ENCODE data around the gene SLC27A4.

Gene SLC27A4

DNA sequence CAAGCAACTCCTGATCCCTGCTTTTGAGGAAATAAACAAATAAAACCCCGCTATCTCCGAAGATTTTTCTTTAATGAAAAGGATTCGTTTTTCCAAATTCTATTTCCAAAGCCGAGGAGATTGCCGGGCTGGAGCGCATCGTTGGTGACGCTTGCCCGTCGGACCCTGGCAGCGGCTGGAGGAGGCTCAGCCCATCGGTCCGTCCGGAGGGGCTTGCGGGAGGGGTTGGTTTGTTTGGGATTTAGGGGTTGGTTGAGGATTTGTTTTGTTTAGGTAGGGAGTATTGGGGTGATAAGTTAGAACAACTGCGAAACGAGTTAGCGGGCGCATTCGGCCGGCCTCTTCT is 51.6 kb downstream of the SLC27A4 start:
- no peak for DNase-seq (ENCODE audit: low read depth)

DNA sequence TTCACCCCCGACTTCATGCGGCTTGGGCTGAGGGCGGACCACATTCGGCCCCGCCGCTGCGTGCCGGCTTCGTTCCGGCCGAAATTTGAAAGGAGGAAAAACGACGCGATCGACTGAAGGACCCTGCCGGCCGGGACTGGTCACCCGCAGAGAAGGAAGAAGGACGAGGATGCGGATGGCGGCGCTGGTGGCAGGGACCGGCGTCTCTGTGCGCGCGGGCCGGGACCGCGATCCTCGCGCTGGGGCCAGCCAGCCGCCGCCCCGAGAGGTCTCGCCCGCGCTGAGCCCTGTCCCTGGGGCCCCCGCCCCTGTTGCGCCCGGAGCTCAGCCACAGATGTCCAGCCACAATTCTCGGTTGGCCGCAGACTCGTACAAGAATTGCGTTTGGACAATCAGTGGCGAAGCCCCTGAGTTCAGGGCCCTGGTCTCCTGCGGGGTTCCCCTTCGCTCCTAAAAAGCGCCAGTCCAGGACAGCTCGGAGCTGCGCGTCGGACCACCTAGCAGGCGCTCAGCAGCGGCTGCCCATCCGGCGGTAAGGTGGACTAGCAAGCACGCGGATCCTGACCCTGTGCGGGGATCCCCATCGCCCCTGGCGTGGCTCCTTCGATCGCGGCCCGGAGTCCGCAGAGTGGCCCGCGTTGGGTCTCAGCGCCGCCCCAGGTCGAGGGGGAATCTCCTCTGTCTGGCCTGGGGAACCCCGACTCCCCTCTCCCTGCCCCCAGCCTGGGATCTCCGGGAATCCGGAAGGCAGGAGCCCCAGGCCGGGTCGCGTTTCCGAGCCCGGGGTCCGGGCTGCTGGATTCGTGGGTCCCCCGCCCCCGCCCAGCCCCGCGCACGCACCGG is 52.2 kb downstream of the SLC27A4 start:
- DNase-seq (ENCODE audit: low read depth), result no peak

DNA sequence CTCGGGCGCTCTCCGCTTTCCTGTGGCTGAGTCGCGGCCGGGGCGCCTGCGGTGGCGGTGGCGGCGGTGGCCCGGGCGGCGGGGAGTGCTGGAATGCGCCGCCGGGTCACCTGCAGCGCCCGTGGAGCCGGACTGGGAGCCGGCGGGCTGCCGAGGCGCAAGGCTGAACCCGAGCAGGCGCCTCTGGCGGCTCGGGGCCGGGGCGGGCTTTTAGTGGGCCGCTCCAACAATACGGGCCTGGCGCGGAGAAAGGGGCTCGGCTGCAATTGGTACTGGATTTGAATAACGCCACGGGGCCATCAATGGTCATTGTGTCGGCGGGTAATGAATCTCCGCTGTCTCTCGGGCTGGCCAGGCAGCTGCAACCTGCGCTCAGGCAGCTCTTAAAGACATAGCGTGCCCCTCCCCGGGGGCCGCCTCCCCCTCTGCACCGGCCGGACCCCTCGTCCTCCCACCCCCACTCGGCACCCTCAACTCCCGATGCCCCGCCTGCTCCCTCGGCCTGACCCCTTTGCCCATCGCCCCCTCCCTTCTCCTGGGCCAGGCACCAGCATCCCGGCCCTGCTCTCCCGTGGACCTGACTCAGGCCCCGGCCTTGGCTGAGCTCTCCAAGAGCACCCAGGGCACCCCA is 52.9 kb downstream of the SLC27A4 start:
- no peak for DNase-seq (ENCODE audit: low read depth)

DNA sequence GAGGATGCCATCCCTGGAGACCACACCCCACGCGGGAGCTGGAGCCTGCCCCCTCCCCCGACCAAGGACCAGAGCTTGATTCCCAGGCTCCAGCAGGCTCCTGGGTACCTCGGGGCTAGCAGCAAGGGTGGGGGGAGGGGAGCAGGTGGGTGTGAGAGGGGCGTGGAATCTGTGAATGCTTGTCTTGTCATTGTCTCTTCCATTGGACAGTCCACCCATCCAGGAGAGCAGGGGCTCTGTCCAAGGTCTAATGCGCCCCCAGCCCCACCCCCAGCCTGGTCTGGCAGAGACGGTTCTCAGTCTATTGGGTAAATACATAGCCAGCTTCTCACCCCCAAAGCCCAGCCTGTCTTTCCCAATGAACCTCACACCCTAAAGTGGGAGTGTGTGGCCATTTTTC is 53.6 kb downstream of the SLC27A4 start:
- no peak for DNase-seq (ENCODE audit: low read depth)

DNA sequence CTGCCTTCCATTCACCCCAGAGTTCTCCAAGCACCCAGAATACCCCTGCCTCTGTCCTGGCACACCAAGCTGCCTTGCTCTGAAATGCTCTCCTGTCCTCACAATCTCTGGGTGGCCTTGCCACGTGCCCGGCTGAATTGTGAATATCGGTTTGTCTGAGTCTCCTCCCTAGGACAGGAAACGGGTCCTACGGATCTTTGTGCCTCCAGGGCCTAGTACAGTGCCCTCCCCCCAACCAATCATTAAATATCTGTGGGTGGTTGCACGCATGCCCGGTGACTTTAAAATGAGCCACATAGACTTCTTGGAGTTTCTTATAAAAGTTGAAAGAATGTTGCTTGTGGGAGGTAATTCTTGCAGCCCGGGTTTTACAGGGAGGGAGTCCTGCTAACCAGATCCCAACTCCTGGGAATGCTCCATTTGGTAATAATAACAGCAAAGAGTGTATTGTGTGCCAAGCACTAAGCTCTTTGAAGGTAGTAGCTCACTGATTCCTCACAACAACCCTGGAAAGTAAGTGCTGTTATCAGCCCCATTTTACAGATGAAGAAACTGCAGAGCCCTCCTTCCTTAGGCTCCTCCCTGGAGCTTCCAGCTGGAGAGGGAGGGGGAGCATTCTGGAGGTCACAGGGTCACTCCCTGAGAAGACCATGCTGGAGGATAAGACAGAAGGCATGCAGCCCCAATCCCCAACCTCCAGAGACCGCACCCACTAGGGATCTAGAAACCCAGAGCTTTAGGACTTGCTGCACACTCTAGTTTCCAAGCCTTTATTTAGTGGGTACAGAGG is 54.2 kb downstream of the SLC27A4 start:
- DNase-seq (ENCODE audit: low read depth), result no peak

DNA sequence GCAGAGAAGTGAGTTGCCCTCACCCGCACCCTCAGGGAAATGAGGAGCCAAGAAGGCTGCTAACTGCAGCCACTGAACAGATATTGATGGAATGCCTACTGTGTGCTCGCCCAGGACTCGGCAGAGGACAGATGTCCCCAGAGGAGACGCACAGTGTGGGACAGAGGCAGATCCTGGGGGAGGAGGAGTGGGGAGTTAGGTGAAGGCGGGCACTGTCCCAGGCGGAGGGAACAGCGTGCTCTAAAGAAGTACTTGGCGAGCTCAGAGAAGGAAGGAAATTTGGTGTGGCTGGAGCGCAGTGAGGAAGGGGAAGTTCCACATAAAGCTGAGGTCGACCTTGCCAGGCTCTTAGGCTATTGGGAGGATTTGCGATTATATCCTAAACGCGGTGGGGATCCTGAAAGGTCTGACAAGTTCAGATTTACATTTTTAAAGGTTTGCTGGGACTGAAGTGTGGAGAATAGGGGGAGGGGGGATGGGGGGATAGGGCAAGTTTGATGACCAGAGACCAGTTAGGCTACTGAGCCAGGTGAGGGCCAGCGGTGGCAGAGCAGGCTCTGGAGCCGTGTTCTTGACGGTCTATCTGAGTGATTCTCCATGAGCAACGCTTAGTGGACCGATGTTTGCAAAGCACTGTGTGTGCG is 56.8 kb downstream of the SLC27A4 start:
- no peak for DNase-seq (ENCODE audit: low read depth)

DNA sequence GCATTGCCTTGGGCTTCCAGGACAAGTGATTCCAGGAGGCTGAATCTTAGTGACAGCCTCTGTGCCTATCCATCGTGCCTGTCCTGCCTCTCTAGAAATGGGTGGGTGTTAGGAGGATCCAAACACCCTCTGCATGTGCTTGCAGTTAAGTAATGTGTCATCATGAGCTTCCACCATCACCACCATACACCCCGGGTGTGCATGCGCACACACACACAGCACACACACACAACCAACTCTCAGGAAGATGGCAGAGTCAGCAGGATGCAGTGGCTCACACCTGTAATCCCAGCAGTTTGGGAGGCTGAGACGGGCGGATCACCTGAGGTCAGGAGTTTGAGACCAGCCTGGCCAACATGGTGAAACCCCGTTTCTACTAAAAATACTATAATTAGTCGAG is 57.5 kb downstream of the SLC27A4 start:
- no peak for DNase-seq (ENCODE audit: low read depth)

DNA sequence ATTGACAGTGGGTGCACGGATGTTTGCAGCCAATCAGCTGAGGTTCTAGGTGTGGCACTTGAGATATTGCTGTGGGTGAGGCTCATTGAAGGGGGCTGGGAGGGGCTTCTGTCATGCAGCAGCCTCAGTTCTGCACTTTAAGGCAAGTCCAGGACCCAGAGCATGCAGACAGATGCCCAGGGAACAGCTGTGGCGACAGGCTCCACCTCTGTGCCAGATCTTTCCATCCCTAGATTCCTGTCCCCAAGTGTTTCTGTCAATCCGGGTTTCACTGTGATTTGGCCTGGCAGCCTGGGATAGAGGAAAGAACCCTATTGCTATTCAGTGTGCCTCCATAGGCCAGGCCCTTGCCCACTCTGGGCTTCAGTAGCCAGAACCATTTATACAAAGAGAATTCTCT is 59.5 kb downstream of the SLC27A4 start:
- DNase-seq (ENCODE audit: low read depth), result no peak

DNA sequence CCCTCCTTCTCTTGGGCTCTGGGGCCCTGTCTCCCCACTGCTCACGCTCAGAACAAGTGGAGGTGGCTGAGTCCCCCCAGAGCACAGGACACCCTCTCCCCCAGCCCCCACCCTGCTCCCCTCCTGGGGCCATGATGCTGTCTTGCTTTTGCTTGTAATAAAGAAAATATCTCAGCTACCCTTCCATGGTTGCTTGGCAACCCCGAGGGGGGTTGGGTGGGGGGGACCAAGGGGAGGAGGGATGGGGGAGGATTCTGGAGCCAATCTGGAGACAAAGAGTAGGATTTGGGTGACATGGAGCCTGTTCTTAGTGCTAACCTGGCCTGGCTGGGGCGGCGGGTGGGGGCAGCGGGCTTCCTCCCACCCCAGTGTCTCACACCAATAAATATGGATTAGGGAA is 64.2 kb downstream of the SLC27A4 start:
- DNase-seq (ENCODE audit: low read depth), result no peak

DNA sequence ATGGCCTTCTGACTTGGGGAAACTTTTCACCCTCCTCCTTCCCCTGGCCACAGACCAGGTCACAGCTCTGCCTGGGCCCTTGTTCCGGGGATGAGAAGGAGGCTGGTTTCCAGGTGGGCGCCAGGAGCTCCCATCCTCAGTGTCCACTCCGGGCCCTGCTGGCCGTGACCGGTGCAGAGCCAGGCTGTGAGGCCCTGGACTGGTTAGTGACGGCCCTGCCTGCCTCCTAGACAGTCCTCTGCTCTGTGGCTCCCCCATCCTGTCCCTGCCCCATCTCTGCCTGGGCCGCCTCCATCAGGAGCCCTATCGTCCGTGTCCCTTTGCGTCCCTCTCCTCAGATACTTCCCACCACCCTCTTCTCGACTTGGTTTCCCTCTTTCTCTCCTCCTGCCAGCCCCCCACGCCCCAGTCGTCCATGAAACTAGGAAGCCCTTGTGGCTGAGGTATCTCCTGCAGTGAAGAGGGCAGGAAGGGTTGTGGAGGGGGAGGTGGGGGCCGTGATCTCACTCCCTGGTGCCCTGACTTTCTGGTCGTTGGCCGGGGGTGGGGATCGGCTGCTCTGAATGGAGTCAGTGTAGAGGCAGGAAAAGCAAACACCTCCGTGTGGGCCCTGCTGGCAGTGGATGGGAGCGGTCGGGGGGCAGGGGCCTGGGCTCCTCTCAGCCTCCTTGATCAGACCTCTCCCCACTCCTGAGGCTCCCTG is 64.9 kb downstream of the SLC27A4 start:
- no peak for DNase-seq (ENCODE audit: low read depth)

DNA sequence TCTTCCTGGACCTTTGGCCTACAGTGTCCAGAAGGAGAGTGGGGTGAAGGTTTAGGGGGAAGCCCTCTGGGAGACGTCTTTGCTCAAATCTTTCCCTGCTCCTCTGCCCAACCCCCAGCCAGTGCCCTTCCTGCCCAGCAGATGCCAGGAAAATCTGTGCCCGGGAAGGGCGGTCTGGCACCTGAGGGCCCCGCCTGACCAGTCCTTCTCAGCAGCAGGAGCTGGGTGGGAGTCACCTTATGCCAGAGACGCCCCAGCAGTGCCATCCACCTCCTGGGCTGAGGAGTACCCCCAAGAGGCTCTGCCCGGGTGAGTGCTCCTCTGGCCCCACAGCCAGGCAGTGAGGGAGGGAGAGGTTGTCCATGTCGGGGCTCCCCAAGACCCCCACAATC is 65.4 kb downstream of the SLC27A4 start:
- DNase-seq (ENCODE audit: low read depth), result no peak

DNA sequence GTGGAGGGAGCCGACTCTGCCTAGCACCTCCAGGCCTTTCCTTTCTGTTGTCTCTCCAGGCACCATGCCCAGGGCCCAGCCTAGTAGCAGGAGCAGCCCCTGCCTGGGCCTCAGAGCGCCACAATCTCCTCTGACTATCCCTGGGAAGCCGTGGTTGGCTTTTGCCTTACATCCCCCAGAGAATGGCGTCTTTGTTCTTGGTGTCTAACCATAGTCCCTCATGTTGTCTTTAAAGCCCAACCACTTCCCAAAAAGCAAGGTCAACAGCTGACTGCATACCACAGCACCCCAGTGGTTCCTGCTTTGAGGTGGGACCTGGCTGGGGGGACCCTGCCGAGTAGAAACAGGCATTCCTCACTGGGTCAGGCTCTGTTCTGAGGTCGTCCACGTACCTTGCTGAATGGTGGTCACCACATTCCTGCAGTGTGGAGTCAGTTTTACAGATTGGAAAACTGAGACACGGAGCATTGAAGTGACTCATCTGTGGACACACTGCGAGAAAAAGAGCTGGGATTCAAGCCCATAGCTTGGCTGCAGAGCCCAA is 66.6 kb downstream of the SLC27A4 start:
- DNase-seq (ENCODE audit: low read depth), result peak; percentile 47

DNA sequence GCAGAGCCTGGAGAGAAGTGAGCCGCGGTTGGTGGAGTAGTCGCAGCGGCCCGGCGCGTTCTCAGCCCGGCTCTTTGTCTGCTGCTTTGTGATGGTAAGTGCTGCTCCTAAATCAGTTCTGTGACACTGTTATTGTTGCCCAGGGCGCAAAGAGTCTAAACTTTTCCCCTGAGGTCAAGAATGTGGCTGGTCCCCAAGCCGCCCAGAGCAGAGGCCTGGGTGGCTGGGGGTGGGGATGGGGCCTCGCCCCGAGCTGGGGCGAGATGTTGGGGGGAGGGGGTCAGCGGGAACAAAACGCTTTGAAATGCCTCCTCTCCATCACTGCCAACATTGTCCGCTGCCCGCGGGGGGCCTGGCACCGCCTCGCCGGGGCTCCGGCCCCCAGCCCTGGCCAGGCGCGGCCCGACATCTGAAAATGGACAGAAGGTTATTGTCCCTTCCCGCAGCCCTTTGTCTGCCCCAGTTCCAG is 68.7 kb downstream of the SLC27A4 start:
- DNase-seq (ENCODE audit: low read depth), result no peak

DNA sequence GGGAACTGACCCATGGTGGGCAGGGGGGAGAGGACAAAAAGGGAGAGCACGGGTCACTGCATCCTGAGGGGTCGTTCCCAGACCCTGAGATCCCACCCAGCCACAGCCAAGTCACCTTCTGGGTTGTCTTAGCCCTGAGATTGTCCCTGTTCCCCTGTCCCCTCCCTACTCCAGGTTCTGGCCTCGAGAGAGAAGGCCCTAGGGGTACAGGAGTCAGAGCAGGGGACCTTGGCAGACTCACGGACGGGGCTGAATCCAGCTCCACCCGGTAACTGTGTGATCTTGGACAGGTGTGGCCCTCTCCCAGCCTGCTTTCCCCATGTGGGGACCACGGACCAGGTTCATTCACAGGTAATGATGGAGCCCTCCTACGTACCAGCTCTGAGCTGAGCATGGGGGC is 69.1 kb downstream of the SLC27A4 start:
- no peak for DNase-seq (ENCODE audit: low read depth)

DNA sequence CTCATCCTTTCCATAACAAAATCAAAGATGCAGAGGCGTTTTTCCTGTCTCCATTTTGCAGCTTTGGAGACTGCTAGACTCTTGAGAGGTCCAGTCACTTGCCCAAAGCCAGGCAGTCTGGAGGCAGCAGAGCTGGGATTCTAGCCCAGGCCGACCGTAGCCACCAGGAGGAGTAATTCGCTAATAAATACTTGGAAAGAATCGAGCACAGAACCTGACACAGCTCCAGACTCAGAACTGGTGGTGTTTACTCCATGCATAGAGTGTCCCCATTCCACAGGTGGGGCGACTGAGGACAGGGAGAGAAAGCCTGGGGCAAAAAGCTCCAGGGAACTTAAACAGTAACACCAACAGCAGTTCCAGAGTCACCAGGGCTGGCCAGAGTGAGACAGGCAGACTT is 69.7 kb downstream of the SLC27A4 start:
- DNase-seq (ENCODE audit: low read depth), result peak; percentile 31
